G401.6 (cell line): ENCODE data around the gene FAM20A.
"Not testable (repeated sequence)": the region's sequence is repeated elsewhere in the genome, so short reads cannot be mapped to it uniquely, and the experiment has no call there.

ENCODE experiments used
- FAIRE-seq: peaks from 2 replicates; lab custom pipeline; 2012; peaks lifted over from hg19 to GRCh38; lab: Jason Lieb, UNC

FAM20A gene

GRCh38 chr17:68587847-68588246, 13.3 kb downstream of the FAM20A start:
- FAIRE-seq = no peak

GRCh38 chr17:68587026-68587425, 14.1 kb downstream of the FAM20A start:
- no peak for FAIRE-seq

- FAIRE-seq = no peak
Measured at GRCh38 chr17:68585643-68586042, 15.5 kb downstream of the FAM20A start.

- no peak for FAIRE-seq
Measured at GRCh38 chr17:68584581-68585303, 16.4 kb downstream of the FAM20A start.

- FAIRE-seq = not testable (repeated sequence)
Measured at GRCh38 chr17:68582867-68583266, 18.3 kb downstream of the FAM20A start.

GRCh38 chr17:68581863-68582645, 19.1 kb downstream of the FAM20A start:
- no peak for FAIRE-seq

- FAIRE-seq = no peak
Measured at GRCh38 chr17:68580236-68580770, 20.9 kb downstream of the FAM20A start.

- FAIRE-seq = no peak
Measured at GRCh38 chr17:68579194-68579927, 21.8 kb downstream of the FAM20A start.

- FAIRE-seq = no peak
Measured at GRCh38 chr17:68578236-68578635, 22.9 kb downstream of the FAM20A start.

- no peak for FAIRE-seq
Measured at GRCh38 chr17:68577497-68577821, 23.7 kb downstream of the FAM20A start.

- FAIRE-seq = no peak
Measured at GRCh38 chr17:68576811-68577496, 24.2 kb downstream of the FAM20A start.

- no peak for FAIRE-seq
Measured at GRCh38 chr17:68576137-68576536, 25.0 kb downstream of the FAM20A start.

- no peak for FAIRE-seq
Measured at GRCh38 chr17:68573338-68573737, 27.8 kb downstream of the FAM20A start.

GRCh38 chr17:68572138-68572842, 28.9 kb downstream of the FAM20A start:
- FAIRE-seq = no peak

- no peak for FAIRE-seq
Measured at GRCh38 chr17:68570526-68570925, 30.6 kb downstream of the FAM20A start.

GRCh38 chr17:68569346-68569745, 31.8 kb downstream of the FAM20A start:
- FAIRE-seq = no peak

- no peak for FAIRE-seq
Measured at GRCh38 chr17:68568581-68568980, 32.6 kb downstream of the FAM20A start.

GRCh38 chr17:68567581-68567980, 33.6 kb downstream of the FAM20A start:
- FAIRE-seq = no peak

GRCh38 chr17:68567035-68567434, 34.1 kb downstream of the FAM20A start:
- FAIRE-seq = no peak

- no peak for FAIRE-seq
Measured at GRCh38 chr17:68566442-68566738, 34.8 kb downstream of the FAM20A start.

GRCh38 chr17:68565661-68566441, 35.3 kb downstream of the FAM20A start:
- FAIRE-seq = no peak
